Measurements from ENCODE around the gene ARHGEF26. TPM values are rescaled to one million over a fixed set of nuclear protein-coding genes. Genes with fewer than 3 reads are reported as not detected.

The ARHGEF26 gene
- total RNA-seq, 4 donors from 2014 or later: 6.8 to 21.9 (median 10.3) TPM

GRCh38 chr3:154285221-154285620 lies 164.0 kb downstream of the ARHGEF26 start:
- Histone ChIP-seq H3K9me3 (no peaks in the 10 kb centered on the region), H3K27ac (no peak overlapping the region), H3K4me1 (no peaks in the 10 kb centered on the region), H3K36me3 (peaks cover 0 to 95% (median 3%) of the 10 kb centered on the region in 3 donors), H3K27me3 (no peaks in the 10 kb centered on the region), H3K4me3 (no peak overlapping the region)
- TF ChIP-seq POLR2A (IDR thresholded peaks at IDR 0.05): no peak
- no peak for TF ChIP-seq CTCF (IDR thresholded peaks at IDR 0.05)
- DNase-seq: no peak
- intact Hi-C loops (cut with DNase I): no loop called here
- 65 to 80% methylated on average over 2 of the region's 2 CpGs for WGBS, 2 donors

- H3K9me3 ChIP-seq: no peaks in the 10 kb centered on the region
- peaks cover 0 to 93% (median 4%) of the 10 kb centered on the region in 3 donors for H3K36me3 ChIP-seq
- DNase-seq: no peak
- no peak for TF ChIP-seq CTCF (IDR thresholded peaks at IDR 0.05)
- TF ChIP-seq POLR2A (IDR thresholded peaks at IDR 0.05): no peak
- intact Hi-C loops (cut with DNase I): no loop called here
- H3K27me3 ChIP-seq: no peaks in the 10 kb centered on the region
- no peaks in the 10 kb centered on the region for H3K4me1 ChIP-seq
- no peak overlapping the region for H3K27ac ChIP-seq
- 96 to 100% methylated on average over 5 of the region's 5 CpGs for WGBS, 2 donors
- H3K4me3 ChIP-seq: no peak overlapping the region
These were observed 169.0 kb downstream of the ARHGEF26 start for GRCh38 chr3:154290187-154290586.

- intact Hi-C loops (cut with DNase I): no loop called here
- Histone ChIP-seq H3K4me1 (no peaks in the 10 kb centered on the region), H3K27ac (no peak overlapping the region), H3K36me3 (peaks cover 0 to 98% (median 4%) of the 10 kb centered on the region in 3 donors), H3K4me3 (no peak overlapping the region), H3K27me3 (no peaks in the 10 kb centered on the region), H3K9me3 (no peaks in the 10 kb centered on the region)
- 92 to 97% methylated on average over 2 of the region's 2 CpGs for WGBS, 2 donors
- TF ChIP-seq CTCF (IDR thresholded peaks at IDR 0.05): no peak
- no peak for TF ChIP-seq POLR2A (IDR thresholded peaks at IDR 0.05)
- DNase-seq: no peak
These were observed 172.8 kb downstream of the ARHGEF26 start for GRCh38 chr3:154294016-154294415.

GRCh38 chr3:154301561-154301960 lies 180.4 kb downstream of the ARHGEF26 start:
- Histone ChIP-seq H3K36me3 (peaks cover 13 to 100% (median 18%) of the 10 kb centered on the region in 3 donors), H3K4me1 (no peaks in the 10 kb centered on the region), H3K9me3 (no peaks in the 10 kb centered on the region), H3K27me3 (no peaks in the 10 kb centered on the region), H3K27ac (no peak overlapping the region), H3K4me3 (no peak overlapping the region)
- 85 to 98% methylated on average over 3 of the region's 3 CpGs for WGBS, 2 donors
- DNase-seq: no peak
- TF ChIP-seq CTCF (IDR thresholded peaks at IDR 0.05) (no peak), POLR2A (IDR thresholded peaks at IDR 0.05) (no peak)
- intact Hi-C loops (cut with DNase I): no loop called here

GRCh38 chr3:154304116-154304786 lies 183.1 kb downstream of the ARHGEF26 start:
- no peaks in the 10 kb centered on the region for H3K9me3 ChIP-seq
- no peaks in the 10 kb centered on the region for H3K4me1 ChIP-seq
- H3K36me3 ChIP-seq: peaks cover 13 to 99% (median 18%) of the 10 kb centered on the region in 3 donors
- TF ChIP-seq CTCF (IDR thresholded peaks at IDR 0.05): no peak
- no peak for TF ChIP-seq POLR2A (IDR thresholded peaks at IDR 0.05)
- no peak overlapping the region for H3K4me3 ChIP-seq
- DNase-seq: no peak
- no peaks in the 10 kb centered on the region for H3K27me3 ChIP-seq
- no peak overlapping the region for H3K27ac ChIP-seq
- intact Hi-C loops (cut with DNase I): no loop called here
